GM19452 (cell line): ENCODE data around the gene AGBL4.

Experiments
- ATAC-seq: cut with Tn5 transposase; IDR thresholded peaks from one replicate; pipeline ENCODE4 v1.9.1; 2021; ENCODE audit not compliant: unreplicated experiment

AGBL4 gene

DNA sequence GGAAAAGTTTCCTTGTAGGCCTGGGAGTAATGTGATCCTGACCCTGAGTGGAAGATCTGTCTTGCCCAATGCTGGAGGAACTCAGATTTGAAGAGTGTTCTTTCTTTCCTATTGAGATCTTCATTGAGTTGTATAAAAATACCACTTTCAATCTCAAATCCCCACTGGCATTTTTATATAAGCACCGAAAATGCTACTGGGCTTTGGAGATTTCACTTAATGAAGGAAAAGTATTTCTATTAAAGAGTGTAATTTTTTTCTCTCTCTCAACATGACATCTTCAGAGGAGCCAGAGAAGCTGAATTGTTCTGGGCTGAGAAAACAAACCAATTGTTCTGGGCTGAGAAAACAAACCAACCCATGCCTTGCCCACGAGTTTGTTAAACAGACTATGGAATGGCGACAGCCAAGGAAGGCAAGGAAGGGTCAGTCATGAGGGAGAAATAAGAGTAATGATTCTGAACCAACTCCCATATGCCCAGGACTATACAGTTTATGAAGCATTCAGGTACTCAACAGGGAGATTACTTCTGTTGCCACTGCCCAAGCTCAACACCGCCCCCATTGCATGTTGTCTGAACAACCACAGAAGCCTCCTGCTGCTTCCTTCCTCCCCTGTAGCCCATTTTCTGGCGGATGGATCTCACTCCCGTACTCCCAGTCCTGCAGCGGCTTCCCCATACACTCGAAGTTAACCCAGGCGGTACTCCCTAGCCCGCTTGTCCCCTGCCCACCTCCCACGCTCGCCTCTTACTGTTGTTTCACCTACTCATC lies 1350.2 kb downstream of the AGBL4 start:
- no peak for ATAC-seq

DNA sequence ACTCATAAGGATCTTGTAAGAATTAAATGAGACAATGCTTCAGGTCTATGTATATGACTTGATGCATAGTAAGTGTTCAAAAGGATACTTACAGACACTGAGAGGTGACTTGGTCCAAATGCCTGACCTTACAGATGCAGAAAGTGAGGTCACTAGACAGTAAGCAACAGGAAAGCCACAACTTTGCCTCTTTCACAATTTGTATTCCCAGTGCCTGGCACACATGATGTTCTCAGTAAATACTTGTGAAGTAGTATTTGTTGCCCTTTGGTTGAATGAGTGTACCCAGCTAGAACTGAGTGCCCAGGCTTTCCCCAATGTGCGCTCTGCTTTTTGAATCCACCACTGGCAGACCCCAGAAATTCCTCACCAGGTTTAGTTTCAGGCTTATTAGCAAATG lies 1352.2 kb downstream of the AGBL4 start:
- ATAC-seq: no peak

DNA sequence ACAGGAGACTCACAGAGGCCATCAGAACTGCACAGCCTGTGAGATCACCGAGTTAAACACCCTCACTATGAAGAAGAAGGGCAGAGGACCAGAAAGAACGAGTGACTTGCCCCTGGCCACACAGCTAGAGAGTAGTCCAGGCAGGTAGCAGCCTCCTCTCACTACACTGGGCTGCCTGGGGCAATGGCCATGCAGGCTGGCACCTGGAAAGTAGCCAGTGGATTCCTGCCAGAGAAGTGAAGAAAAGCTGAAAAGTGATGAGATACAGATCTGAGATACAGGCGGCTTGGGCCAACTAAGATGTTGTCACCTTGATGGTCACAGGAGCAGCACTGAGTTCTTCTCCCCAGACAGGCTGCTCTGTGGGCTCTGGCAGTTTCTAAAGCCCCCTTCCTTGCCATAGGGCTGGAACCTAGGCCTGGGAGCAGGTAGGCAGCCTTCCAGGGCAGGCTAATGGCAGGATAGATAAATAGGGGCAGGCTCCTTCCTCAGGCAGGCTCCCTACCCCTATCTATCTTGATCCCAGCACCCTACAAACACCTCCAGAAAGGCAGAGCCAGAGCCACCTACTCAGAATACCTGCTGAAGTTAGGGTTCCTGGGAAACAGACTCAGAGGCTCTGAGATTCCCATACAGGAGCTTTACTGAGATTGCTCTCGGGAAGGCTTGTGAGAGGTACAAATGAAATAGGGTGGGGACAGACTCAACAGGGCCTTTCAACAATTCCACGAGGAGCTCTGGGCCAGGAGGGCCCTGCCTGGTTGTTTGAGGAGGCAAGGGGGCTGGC lies 1353.3 kb downstream of the AGBL4 start:
- ATAC-seq: no peak

DNA sequence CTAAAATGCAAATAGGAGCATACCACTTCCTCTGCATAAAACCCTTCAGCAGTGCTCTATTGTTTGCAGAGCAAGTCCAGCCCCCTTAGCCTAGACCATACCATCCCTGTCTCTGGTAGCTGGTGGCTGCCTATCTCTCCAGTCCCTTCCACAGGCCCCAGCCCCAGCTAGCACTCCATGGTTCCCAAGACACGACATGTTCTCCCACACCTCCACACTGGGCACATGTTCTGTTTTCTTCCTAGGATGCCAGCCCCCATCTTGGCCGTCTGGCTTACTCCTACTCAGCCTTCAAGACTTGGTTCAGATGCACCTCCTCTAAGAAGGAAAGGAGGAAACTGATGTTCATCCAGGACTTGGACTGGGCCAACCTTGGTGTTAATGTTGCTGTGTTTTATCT lies 1355.4 kb downstream of the AGBL4 start:
- no peak for ATAC-seq

DNA sequence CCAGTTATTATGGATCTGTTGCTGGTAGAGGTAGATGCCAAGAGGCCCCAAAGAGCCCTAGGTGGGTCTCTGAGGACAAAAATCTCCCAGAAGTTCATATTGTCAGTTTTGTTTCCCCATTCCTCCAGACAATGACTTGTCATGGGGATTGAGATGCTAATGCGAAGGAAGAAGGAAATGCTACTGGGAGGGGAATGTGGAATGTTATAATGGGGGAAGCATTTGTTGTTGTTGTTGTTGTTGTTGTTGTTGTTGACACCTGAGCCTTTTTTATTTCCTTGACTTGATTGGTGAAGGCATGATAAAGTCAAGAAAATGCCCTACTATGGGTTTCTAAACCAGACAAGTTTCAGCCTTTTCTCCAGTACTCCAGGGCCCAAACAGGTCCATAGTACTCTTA lies 1356.0 kb downstream of the AGBL4 start:
- no peak for ATAC-seq

DNA sequence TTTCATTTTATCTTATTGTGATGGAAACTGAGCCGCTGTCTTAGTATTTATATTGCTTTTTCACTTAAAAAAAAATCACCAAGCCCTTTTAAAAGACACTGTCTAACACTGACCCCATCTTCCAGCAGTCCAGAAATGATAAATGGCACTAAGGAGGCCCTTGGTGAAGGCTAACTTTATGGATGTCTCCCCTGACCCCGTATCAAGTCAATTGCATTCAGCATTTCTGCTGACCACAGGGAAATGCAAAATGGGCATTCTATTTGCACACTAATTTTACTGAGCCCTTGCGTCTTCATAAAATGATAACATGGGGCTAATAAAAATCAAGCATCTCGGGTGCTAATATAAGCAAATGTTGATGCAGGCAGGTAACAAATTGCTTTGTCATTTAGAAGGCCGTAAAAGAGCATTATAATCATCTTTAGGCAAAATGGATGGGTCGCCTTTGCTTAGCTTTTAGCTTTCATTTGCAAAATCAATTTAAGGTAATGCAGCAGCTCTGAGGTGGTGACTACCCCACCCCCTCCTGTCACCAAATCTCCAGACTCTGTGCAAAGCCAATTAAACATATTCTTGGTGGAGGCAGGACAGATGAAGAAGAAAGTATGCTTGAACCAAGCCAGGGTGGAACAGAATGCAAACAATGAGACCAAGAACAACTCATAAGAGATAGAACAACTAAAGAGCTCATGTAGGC lies 1357.9 kb downstream of the AGBL4 start:
- ATAC-seq: no peak

DNA sequence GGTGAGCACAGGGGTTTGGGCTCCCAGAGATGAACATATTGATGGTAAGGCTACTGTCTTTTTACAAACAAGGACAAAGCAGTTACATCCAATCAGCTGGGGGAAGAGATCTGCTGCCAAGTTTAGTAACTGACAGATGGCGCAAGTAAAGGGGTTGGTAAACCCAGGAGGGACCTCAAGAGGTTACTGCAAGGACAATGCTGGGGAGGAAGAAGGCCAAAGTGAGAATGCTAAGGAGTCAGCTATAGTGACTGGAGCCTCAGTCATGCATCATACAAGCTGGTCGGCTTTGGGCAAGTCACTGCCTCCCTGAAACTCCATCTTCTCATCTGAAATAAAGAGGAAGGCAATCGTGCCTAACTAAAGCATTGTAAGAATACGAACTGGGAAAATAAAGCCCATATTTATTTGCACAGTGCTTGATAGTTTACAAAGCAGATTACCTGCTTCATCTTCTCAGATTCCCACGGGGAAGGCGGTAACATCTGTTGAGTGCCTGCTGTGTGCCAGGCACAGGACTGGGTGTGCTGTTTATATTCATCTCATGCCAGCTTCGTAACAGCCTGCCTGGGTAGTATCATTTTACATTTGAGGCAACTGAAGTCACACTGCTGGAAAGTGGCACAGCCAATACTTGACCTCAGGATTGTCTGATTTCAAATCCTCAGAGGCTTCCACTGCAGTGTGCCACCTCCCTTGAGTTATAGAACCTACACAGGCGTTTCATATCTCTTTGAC lies 1361.9 kb downstream of the AGBL4 start:
- ATAC-seq: no peak

DNA sequence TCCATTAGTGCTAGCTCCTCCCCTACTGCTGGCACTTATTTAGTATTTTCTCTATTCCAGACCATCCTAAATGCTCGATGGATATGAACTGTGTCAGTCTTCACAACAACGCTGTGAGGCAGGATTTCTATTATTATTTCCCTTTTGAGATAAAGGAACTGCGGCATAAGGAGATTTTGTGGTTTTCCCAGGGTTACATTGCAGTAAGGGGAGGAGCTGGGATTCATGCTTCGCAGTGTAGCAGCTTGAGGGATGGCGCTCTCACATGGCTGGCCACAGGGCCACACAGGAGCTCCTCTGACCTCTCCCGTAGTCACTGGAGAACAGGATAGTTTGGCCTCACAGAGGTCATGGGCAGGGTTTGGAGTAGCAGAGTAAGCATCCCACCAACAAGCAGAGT lies 1364.0 kb downstream of the AGBL4 start:
- no peak for ATAC-seq

DNA sequence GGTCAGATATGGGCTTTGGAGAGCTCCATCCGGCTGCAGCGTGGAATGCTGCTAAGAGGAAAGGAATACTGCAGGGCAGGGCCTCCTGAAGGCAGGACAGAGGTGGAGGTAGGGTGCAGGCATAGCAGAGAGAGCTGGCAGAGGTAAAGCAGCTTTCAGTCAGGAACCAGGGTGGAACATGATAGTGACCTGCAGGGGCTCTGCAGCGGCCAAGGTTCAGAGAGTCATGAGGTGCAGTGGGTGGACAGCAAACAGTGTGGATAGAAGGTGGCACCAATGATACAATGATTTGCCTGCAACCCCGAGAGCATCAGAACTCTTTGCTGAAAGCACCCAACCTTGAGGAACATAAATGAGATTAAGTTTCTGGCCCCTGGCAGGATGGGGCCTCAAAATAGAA lies 1366.3 kb downstream of the AGBL4 start:
- ATAC-seq: no peak

DNA sequence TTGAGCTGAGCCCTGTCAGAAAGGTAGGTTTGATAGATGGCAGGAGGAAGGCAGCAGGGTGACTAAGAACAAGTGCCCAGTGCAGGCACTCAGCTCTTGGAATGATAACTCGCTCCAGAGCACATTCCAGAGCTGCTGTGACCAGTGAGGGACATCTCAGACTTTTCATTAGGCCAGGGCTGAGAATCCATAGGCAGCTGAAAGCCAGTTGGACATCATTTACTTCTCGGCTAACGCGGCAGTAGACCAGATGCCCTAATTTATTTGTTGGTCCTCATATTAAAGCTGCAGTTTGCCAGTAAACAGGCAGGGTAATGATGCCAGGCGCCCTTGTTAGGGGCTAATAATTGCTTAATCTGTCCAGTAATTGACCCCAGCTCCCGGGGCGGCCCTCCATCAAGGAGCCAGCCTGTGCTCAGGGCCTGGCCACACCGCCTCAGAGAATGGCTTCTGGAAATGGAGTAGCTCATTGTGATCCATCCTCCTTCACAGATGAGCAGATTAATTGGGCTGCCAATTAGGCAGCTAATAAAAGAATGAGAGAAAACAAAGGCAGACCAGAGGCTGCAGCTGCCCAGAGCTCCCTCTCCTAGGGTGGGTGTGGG lies 1369.0 kb downstream of the AGBL4 start:
- no peak for ATAC-seq

DNA sequence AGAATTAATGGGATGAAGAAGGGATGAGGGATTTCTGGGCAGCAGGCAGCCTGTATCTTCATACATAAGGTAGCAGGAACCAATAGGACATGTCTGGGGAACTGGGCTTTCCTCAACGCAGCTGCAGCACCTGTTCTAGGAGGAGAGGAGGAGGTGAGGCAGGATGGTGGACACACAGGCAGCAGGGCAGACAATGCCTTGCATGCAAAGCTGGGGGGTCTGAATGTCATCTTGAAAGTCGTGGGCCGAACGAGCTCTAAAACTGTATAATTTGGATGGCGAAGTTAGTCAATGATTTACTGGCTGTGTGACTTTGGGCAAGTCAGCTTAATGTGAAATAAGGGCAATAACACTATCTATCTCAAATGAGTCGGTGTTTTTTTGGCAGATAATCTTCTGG lies 1371.4 kb downstream of the AGBL4 start:
- ATAC-seq: no peak

DNA sequence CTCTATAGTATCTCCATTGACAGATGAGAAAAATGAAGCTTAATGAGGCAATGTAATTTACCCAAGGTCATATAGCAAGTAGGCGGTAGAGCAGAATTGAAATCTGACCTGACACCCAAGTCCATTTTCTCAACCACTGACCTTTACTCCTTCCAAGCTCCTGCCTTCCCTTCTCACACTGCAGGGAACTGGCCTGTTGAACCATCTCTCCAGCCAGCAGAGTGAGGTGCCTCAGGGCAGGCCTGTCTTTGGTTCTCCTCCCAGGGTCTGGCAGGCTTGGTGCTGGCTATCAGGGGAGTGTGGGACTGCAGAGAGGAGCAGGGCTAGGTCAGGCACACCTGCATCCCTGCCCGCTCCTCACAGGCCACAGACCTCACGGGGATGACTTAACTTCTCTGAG lies 1373.9 kb downstream of the AGBL4 start:
- ATAC-seq: no peak

DNA sequence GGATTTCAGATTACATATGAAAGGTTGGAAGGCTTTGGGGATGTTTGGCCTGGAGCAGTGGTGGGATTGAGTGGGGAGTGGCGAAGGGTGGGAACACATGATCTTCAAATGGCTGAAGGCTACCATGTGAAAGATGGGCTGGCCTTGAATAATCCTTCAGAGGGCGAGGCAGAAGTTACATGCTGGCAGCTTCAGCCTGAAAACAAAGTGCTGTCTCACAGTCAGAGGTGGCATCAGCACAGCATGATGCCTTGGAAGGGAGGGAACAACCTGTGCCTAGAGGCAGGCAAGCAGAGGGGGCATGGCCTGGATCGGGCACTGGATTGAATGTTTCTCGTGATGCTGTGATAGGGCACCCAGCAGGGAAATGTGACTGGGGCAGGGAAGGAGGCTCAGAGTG lies 1377.9 kb downstream of the AGBL4 start:
- ATAC-seq: no peak

DNA sequence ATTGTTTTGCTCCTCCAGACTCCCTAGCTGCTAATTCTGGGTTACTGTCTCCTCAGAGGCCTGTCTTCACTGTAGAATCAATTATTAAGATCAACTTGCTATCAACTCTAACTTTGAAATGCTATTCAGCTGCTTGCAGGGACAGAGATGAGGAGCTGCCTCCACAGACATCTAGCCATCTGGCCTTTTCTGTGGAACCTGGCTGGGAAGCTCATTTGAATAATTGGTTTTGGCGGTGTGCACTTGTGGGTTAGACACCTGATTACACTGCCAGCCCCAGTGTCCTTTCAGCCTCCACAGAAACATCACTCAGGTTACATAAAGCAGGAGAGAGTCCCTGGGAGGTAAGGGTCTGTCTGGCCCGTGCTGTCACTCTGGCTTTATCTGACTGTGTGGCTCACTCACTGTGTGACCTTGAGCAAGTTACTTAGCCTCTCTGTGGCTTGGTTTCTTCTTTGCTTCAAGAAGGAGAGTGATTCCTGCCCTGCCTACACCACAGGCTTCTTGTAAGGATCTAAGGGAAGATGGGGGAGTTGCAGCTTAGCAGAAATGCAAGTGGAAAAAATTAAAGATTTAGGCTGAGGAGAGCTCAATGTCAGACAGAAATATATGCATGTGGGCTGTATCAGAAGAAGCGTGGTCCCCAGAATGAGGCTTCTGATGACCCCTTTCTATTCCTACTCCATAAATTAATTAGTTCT lies 1378.7 kb downstream of the AGBL4 start:
- ATAC-seq: no peak

DNA sequence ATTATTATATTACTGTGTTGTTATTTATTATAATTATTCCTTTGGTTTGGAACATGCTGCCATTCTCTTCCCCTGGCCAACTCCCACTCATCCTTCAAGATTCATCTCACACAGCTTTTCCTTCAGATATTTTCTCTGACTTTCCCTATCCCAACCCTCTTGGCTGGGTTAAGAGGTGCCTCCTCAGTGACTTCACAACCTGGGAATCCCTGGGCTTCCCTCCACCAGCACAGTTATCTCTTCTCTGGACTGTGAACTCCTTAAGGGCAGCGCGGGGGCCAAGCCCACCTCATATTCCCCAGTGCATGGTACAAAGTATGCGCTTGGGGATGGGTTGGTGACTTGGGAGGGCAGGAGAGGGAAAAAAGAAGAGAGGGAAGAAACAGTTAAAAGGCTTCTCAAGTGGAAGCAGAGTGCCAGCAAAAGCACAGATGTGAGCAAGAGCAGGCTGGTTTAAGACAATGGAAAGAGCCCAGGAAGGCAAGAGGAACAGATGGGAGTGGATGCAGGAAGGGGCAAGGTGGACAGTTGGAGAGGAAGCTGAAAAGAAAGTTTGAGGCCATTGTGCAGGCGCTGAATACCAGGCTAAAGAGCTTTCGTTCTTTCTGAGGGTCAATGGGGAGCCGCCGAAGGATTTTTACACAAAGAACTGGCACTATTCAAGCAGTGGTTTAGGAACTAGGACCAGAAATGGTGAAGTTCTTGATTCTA lies 1379.4 kb downstream of the AGBL4 start:
- no peak for ATAC-seq

DNA sequence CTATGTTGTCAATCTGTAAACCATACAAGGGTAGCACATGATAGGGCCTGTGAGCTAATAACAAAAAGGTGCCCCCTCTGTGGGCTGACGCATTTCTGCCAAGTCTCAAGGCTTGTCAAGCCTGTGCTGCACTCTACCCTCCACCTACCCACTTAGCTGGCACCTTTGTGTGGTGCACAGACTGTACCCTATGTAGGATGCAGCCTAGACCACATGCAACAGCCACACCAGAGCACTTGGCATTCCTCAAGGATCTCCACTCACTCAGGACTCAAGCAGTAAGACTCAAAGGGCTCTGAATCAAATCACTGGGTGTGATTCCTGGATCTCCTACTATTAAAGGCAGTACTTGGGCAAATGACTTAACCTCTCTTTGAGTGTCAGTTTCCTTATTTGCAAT lies 1380.6 kb downstream of the AGBL4 start:
- no peak for ATAC-seq

DNA sequence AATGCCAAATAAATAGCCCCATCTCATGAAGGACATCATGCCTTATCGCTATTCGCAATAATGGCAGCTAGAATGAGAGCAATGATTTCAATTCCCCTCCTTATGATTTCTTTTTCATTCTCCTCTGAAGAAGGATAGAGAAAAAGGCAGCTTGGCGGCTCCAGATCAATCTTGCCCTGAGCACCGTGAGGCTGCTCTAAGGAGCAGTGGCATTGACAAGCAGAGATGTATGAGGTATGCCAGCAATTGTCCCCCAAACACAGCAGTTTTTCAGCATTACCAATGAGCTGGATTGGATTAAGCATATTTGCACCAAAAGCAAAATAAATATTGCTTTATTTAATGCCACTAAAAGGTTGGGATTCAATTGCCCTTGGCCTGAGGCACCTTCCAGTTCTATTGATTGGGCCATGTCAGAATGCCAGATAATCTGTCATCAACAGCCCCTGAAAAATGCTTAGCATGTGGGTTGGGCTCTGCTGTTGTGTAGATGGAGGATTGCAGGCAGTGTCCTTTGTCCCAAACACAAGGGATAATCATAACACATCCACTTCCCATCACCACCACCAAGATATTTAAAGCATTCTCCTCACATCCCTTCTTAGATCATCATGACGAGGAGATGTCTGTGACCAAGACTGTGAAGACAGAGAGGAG lies 1382.8 kb downstream of the AGBL4 start:
- no peak for ATAC-seq

DNA sequence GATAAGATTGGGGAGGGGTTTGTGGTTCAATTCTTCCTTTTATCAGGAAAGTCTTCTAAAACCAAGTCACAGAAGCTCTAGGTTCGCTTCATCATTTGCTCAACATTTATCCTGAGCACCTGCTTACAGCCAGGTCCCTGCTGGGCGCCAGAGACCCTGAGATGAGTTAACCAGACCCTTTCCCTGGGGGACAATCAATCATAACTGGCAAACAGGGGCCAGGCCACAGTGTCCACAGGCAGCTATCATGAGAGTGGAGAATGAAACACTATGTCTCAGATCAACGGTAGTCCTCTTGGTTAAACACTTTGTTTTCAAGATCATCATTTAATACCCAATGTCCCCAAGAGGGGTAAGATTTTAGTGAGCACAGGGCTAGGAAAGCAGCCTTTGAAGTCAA lies 1393.9 kb downstream of the AGBL4 start:
- ATAC-seq: no peak

DNA sequence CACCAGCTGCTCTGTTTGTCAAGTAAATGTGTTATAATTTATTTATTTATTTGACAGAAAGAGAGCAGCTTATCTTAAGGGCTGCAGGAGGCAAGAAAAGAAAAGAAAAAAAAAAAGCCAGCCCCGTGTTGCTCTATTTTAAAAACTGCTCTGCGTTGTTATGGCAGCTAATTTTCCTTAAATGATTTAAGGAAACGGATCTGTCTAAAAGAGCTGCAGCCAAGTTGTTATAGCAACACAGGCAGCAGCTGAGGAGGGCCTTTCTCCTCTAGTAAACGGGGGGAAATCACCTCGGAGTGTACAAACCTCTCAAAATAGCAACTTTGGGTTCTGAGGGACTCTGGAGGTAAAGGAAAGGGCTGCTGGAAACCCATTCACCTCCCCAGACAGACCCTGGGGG lies 1396.3 kb downstream of the AGBL4 start:
- ATAC-seq: no peak
